Chondrocyte (in vitro differentiated cells): ENCODE results near the gene NCOA3. TPM values are rescaled to one million over a fixed set of nuclear protein-coding genes. Genes with fewer than 3 reads are reported as not detected.

ENCODE experiments used
- DNase-seq: peaks from one replicate; pipeline ENCODE4 v3.0.0; 2021; ENCODE audit warnings: mixed read lengths, low spot score
- H3K27ac Mint-ChIP-seq: one replicate; pipeline ENCODE4 v1.8.0; 2021; ENCODE audit warnings: mild to moderate bottlenecking, moderate library complexity, mixed read lengths; ENCODE audit not compliant: unreplicated experiment
- H3K27me3 Mint-ChIP-seq: 2 replicates; pipeline ENCODE4 v1.8.0; 2021; ENCODE audit warnings: low read depth, mixed read lengths
- H3K36me3 Mint-ChIP-seq: 2 replicates; pipeline ENCODE4 v1.8.0; 2021; ENCODE audit warnings: low read depth, mixed read lengths
- H3K4me1 Mint-ChIP-seq: 2 replicates; pipeline ENCODE4 v1.8.0; 2021; ENCODE audit warnings: low read depth, mild to moderate bottlenecking, mixed read lengths
- H3K4me3 Mint-ChIP-seq: one replicate; pipeline ENCODE4 v1.8.0; 2021; ENCODE audit warnings: mild to moderate bottlenecking, moderate library complexity, mixed read lengths; ENCODE audit not compliant: unreplicated experiment
- H3K9me3 Mint-ChIP-seq: 2 replicates; pipeline ENCODE4 v1.8.0; 2021; ENCODE audit warnings: low read depth, mixed read lengths
- total RNA-seq: library from RNA; stranded (reverse); gene quantifications from 3 replicates; pipeline ENCODE4 v1.2.1, GENCODE V29; 2021
- TF ChIP-seq, protein P1 (sequence below): fragments of 200-600 bp; sonication (generic); IDR thresholded peaks from 2 replicates; pipeline ENCODE4 v1.5.0; 2021; ENCODE audit warnings: antibody characterized with exemption, mild to moderate bottlenecking, moderate library complexity

The NCOA3 gene
- total RNA-seq, 1 donor from 2014 or later = 45.2 TPM

DNA sequence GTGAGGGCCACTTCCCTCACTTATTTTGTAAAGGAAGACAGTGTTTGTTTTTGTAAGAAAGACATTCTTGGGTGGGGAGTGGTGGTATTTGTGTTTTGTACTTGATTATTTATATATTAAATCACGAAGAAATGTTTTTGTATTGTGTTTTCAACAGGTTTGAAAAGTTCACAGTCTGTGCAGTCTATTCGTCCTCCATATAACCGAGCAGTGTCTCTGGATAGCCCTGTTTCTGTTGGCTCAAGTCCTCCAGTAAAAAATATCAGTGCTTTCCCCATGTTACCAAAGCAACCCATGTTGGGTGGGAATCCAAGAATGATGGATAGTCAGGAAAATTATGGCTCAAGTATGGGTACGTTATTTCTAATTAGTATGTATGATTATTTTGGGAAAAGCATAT, 137.2 kb downstream of the NCOA3 start:
- H3K4me1 Mint-ChIP-seq = peaks cover 29% of the 10 kb centered on the region
- peaks cover 36% of the 10 kb centered on the region for H3K36me3 Mint-ChIP-seq
- H3K27me3 Mint-ChIP-seq = no peaks in the 10 kb centered on the region
- H3K9me3 Mint-ChIP-seq = no peaks in the 10 kb centered on the region
- peak overlapping the region; percentile 77 for H3K27ac Mint-ChIP-seq
- TF ChIP-seq, protein P1, sequence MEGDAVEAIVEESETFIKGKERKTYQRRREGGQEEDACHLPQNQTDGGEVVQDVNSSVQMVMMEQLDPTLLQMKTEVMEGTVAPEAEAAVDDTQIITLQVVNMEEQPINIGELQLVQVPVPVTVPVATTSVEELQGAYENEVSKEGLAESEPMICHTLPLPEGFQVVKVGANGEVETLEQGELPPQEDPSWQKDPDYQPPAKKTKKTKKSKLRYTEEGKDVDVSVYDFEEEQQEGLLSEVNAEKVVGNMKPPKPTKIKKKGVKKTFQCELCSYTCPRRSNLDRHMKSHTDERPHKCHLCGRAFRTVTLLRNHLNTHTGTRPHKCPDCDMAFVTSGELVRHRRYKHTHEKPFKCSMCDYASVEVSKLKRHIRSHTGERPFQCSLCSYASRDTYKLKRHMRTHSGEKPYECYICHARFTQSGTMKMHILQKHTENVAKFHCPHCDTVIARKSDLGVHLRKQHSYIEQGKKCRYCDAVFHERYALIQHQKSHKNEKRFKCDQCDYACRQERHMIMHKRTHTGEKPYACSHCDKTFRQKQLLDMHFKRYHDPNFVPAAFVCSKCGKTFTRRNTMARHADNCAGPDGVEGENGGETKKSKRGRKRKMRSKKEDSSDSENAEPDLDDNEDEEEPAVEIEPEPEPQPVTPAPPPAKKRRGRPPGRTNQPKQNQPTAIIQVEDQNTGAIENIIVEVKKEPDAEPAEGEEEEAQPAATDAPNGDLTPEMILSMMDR = no peak
- no peak overlapping the region for H3K4me3 Mint-ChIP-seq
- DNase-seq = no peak

DNA sequence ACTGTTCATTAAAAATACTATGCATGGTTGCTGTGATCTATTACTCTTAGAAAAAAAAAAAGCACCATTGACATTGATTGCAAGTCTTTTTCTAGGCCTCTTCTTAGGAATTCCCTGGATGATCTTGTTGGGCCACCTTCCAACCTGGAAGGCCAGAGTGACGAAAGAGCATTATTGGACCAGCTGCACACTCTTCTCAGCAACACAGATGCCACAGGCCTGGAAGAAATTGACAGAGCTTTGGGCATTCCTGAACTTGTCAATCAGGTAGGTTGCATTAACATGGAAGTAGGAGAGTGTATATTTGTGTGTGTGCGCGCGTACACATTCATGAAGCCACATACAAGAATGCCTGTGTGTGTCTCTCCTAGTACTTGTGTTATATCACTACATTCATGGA, 140.4 kb downstream of the NCOA3 start:
- H3K4me3 Mint-ChIP-seq = no peak overlapping the region
- no peaks in the 10 kb centered on the region for H3K9me3 Mint-ChIP-seq
- no peak for DNase-seq
- H3K36me3 Mint-ChIP-seq = peaks cover 36% of the 10 kb centered on the region
- H3K27ac Mint-ChIP-seq = no peak overlapping the region
- H3K4me1 Mint-ChIP-seq = peaks cover 29% of the 10 kb centered on the region
- H3K27me3 Mint-ChIP-seq = no peaks in the 10 kb centered on the region
- TF ChIP-seq, protein P1 = no peak

DNA sequence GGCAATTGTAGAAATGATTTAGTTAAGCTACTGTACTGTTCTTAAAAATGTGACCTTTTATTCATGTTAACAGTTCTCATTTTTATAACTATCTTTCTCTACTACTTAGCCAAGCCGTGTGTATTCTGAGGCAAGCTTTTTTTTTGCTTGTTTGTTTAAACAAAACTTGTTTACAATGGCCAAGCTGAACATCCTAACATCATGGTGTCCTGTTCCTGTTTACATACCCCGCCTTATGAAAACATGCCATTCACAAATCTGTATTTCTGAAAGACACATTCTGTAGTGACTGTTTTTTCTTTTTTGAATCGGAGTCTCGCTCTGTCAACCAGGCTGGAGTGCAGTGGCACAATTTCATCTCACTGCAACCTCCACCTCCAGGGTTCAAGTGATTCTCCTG, 140.9 kb downstream of the NCOA3 start:
- H3K27me3 Mint-ChIP-seq = no peaks in the 10 kb centered on the region
- H3K36me3 Mint-ChIP-seq = peaks cover 35% of the 10 kb centered on the region
- H3K27ac Mint-ChIP-seq = peak overlapping the region; percentile 20
- H3K9me3 Mint-ChIP-seq = no peaks in the 10 kb centered on the region
- no peak for DNase-seq
- no peak overlapping the region for H3K4me3 Mint-ChIP-seq
- H3K4me1 Mint-ChIP-seq = peaks cover 29% of the 10 kb centered on the region
- TF ChIP-seq, protein P1 = no peak

DNA sequence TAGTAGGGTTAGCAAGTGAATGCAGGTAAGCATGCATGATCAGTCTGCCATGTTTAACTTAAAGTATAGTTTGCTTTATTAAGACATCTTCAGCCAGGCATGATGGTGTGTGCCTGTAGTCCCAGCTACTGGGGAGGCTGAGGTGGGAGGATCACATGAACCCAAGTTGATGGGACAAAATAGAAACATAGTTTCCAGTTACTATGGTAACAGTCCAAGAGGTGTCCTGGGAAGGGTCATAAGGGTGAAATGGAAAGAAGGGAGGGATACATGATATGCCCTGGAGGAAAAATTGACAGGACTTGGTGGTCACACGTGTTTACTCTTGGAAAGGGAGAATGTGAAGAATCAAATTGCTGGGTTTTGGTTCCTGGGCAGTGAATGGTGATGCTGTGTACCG, 143.9 kb downstream of the NCOA3 start:
- no peak overlapping the region for H3K4me3 Mint-ChIP-seq
- H3K36me3 Mint-ChIP-seq = peaks cover 31% of the 10 kb centered on the region

DNA sequence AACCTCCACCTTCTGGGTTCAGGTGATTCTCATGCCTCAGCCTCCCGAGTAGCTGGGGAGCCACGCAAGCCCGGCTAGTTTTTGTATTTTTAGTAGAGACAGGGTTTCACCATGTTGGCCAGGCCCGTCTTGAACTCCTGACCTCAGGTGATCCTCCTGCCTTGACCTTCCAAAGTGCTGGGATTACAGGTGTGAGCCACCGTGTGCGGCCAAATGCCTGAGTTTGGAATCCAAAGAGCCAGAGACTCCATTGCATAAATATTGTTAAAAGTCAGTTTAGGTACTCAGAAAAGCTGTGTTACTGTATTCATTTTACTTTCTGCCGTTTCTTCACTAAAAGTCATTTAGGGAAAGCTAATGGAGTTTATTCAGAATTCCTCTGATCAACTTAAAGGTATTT, 146.3 kb downstream of the NCOA3 start:
- DNase-seq = no peak
- H3K9me3 Mint-ChIP-seq = no peaks in the 10 kb centered on the region
- H3K27me3 Mint-ChIP-seq = no peaks in the 10 kb centered on the region
- peaks cover 38% of the 10 kb centered on the region for H3K36me3 Mint-ChIP-seq
- no peak overlapping the region for H3K4me3 Mint-ChIP-seq
- no peak overlapping the region for H3K27ac Mint-ChIP-seq
- H3K4me1 Mint-ChIP-seq = no peaks in the 10 kb centered on the region
- TF ChIP-seq, protein P1 = no peak

More for the DNA sequence above, 143.9 kb downstream of the NCOA3 start:
- no peak for DNase-seq
- Mint-ChIP-seq H3K27ac (no peak overlapping the region), H3K27me3 (no peaks in the 10 kb centered on the region), H3K9me3 (no peaks in the 10 kb centered on the region), H3K4me1 (peaks cover 9% of the 10 kb centered on the region)
- TF ChIP-seq, protein P1 = no peak
